HG03575 (cell line): ENCODE measurements around the gene TLL2.
A peak's percentile ranks its signal among the peaks of the same experiment; 100 is the strongest.

Experiments
- ATAC-seq: cut with Tn5 transposase; IDR thresholded peaks from one replicate; pipeline ENCODE4 v1.9.1; 2021; ENCODE audit not compliant: unreplicated experiment, insufficient number of reproducible peaks, low FRiP score; ENCODE audit errors: extremely low read depth

Gene TLL2

DNA sequence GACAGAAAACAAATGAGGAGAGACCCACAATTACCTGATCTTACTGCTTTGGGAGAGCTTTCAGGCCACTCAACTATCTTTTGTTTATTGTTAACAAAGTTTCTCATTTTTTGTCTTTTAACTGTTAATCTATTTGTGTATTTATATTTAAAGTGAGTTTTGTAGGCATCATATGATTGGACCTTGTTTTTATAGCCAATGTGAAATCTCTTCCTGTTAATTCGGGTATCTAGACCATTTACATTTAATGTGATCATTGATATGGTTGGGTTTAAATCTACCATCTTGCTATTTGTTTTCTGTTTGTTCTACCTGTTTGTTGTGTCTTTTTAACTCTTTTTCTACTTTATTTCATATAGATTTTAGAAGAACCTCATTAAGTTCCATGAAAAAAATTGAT, 167.4 kb downstream of the TLL2 start:
- ATAC-seq: no peak

DNA sequence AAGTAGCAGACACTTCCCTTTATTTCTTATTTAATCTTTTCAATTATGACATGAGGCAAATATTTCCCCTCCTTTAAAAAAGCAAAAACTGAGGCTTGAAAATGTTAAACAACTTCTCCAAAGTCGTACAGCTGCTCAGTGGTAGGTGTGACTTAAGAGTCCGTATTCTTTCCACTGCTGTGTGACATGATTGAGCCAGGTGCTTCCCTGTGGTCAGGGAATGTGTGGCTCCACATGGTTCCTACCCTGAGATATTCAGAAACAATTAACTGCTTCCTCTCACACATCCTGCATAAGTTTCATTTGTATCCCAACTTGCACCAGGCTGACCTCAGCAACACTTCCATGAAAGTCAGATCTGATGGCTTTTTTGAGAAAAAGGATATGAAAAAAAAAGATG, 168.5 kb downstream of the TLL2 start:
- no peak for ATAC-seq

GRCh38 chr10:96344178-96344577, 169.5 kb downstream of the TLL2 start:
- no peak for ATAC-seq

DNA sequence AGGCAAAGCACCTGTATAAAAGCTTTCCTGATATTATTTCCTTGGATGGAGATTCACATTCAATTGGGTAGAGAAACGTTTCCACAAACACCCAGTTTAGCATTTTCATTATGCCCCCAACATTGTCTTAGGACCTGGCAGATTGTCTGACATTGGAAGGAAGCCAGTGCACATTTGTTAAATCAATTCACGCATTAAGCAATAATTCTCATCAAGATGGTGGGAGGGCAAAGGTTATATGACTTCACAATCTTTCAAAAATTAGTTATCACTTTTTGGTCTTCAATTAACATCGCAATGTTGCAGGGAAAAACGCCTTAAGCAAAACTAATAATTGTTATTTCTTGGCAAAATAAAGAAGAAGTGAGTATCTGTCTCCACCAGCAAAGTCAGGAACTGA, 171.3 kb downstream of the TLL2 start:
- ATAC-seq: no peak

DNA sequence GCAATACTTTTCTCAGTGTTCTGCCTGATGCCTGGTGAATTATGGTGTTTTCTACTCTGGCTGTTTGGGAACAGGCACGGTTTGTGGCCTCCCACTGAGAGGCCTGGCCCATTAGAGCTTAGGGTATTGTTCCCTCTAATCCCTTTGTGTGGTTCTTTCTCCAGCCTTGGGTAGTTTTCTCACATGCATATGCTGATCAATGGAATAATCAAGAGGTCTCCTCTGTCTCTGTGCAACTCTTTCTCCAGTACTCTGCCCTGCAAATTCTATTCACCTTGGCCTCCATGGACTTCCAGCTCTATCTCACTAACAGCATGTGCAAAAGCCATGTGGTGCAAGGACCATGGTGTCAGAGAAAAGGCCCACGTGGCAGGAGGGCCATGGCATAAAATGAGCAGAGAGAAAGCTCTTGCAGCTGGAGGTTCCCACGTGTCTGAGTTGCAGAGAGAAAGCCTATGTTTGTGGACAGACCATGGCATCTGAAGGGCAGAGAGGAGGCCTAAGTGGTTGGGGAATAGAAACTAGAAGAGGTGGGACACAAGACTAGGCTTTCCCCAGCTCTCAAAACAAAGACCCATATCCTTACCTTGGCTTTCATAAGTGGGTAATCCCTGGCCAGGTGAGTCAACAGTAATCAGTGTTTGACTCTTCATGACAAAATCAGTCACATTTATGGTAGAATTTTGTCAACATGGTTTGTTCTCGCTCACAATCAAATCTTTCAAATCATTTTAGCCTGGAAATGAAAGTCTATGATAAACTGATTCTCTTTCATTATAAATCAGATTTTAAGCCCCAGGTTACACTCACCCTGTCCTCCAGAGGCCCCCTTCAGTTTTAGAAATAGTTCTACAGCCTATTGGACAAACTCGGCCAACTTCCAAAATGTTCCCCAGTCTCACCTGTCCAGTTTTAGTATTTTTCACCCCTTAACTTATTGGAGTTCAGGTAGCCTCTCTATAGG, 172.2 kb downstream of the TLL2 start:
- ATAC-seq: no peak

DNA sequence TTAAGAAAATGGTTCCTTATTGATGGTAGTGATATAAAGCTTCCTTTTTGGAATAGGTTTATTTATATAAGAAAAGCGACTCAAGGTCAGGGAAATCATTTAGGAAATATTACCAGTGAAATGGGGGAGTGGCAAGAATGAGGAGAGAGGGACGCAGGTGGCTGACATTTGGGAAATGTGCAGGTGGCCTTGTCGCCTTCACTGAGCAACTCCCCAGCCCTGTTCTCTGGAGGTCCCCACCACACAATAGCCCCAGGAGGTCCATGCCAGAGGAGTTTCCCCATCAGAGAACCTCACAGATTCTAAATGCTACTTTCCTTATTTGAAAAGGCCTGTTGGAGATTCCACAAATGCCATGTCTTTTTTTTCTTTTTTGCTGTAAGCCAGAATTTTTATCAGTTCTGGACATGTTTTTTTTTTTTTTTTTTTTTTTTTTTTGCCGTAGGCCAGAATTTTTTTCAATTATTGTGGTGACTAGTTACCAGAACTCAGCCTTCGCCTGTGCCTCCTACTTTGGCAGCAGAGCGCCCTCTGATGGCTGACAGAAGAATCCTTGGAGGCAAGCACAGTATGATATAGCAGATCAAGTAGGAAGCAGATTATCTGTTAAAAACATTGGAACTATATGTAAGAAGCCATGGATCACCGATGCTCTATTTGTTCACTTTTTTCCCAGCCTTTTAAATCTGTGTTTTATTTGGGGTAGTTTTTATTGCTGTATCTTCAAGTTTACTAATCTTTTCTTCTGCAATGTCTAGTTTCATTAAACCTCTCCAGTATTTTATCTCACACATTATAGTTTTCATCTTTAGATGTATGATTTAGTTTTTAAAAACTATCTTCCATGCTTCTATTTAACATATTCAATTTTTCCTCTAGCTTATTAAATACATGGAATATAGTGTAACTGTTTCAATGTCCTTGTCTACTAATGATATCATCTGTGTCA, 173.5 kb downstream of the TLL2 start:
- no peak for ATAC-seq

DNA sequence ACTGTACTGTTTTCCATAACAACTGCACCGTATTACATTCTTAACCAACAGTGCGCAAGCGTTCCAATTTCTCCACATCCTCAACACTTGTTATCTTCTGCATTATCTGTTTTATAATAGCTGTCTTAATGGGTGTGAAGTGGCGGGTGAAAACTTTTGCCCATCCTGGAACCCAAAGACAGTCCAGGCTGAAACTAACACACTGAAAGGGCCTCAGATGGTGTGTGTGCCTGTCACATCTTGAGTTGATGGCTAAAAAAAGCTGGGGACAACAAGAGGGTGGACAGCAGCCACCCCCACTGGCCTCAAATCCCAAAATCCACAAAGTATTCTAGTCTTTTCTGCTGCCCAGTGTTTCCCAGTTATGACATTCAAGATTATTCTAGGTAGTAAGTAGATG, 174.3 kb downstream of the TLL2 start:
- no peak for ATAC-seq

DNA sequence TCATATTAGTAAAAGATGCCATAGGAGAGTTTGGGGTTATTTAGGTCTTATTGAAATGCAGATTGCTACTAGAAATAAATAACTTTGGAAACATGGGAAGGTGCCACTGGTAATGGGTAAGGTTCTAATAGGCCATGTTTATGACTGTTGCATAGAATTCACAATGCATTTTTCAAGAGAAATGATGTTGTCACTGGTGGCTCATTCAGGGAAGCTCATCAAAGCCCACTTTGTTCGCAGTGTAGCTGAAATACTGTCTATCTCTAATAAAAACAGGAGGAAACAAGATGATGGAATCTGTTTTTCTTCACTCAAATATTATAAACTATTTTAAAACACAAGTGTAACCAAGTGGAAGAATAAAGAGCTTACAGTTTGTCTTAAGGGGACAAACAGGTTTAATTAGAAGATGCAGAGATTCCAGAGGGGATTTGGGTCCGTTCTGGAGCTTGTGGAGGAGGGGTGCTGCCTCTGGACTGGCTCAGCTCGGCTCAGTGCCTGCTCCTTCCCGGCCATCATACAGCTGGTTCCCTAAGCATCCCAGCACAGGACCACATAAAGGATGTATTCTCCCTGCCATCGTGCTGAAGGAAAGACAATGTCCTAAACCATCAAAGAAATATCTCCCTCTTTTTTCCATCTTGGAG, 175.3 kb downstream of the TLL2 start:
- ATAC-seq: no peak

- ATAC-seq: no peak
Observed at GRCh38 chr10:96337106-96337505, 176.6 kb downstream of the TLL2 start.

- no peak for ATAC-seq
Observed at GRCh38 chr10:96334616-96335526, 178.9 kb downstream of the TLL2 start.

DNA sequence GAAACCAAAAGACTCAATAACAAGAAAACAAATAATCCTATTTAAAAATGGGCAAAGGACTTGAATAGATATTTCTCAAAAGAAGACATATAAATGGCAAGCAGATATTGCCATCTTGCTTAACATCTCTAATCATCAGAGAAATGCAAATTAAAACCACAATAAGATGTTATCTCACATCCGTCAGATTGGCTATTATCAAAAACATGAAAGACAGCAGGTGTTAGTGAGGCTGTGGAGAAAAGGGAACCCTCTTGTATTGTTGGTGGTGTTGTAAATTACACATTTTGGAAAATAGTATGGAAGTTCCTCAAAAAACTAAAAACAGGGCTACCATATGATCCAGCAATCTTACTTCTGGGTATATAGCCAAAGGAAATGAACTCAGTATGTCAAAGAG, 180.6 kb downstream of the TLL2 start:
- ATAC-seq: no peak

GRCh38 chr10:96327462-96327861, 186.3 kb downstream of the TLL2 start:
- ATAC-seq: no peak

DNA sequence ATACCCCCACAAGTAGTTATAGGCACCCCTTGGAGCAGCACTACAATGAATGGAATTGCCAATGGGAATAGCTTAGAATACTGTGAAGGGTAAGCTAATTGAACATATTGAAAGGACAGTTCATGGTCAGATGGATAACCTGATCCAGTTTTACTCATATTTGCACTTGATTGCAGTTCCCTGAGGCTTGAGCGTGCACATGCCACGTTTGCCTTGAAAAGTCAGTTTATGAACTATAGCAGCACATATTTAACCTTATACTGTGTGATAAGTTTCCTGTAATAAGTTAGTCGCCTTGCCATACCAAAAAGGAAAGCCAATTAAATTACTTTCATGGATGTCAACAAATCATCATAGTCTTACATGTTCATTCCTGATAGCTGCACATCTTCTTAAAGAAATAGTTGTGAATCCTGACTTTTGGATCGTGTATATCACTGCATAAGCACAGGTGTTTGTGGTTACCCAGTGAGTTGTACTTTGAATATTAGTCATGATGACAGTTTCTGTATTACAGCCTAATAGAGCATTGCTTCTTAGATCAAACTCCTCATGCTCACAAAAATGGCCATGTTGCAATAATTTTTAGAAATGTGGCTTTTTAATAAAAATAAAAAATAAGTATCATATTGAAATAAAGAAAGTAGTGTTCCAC, 187.9 kb downstream of the TLL2 start:
- peak; percentile 95 for ATAC-seq

DNA sequence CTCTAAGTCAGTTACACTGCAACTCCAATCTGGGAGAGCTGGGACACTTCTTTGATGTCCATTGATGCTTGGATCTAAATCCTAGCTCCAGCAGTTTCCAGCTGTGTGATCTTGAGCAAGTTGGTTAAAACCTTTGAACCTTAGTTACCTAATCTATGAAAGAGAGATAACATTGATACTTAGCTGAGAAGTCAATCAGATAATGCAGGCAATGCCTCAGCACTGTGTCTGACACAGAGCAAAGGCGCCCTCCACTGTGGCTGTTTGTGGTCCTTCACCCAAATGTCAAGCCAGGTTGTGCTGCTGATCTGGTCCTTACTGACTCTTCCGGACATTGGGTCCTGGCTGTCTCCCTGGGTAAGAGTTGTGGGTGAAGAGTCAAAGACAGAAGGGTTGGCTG, 189.3 kb downstream of the TLL2 start:
- no peak for ATAC-seq

DNA sequence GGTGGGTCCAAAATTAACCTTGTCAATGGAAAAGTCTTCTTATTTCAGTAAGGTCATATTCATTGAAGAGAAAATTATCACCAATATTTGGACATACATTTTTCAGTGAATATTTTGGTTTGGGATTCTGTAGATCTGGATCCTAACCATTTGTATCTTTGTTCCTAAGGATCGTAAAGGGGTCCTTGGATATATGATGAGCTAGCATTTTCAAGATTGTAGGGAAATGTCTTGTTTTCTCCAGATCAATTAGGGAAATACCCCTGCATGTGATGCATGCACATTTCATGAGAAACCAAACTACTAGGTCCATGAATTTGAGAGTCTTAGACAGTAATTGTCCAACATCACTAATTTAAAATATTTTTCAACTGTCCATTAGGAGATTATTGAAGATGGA, 191.5 kb downstream of the TLL2 start:
- ATAC-seq: no peak

DNA sequence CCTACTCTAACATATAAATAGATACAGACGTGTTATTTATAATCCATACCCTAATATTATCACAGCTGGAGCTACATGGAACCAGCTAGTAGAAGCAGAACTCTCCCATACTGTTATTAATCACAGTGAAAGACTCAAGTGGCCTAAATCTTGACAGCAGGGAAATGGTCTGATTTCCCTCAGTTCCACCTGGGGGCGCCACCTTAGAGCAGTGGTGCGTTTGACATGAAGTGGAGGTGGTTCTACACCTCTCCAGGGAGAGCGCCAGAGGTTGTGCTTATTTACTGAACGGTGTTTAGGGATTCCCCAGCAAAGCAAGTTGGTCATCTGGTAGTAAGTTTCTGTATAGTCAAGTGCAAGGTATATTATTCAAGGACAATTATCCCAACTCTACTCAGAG, 191.9 kb downstream of the TLL2 start:
- ATAC-seq: no peak

GRCh38 chr10:96319754-96320474, 193.8 kb downstream of the TLL2 start:
- no peak for ATAC-seq
